ENCODE data around the gene SCAF1.

The SCAF1 gene

GRCh38 chr19:49701271-49701786 lies 59.3 kb downstream of the SCAF1 start:
- H3K79me2 ChIP-seq, result no peaks in the 10 kb centered on the region
- no peaks in the 10 kb centered on the region for H3K36me3 ChIP-seq (ENCODE audit: control insufficient read depth, insufficient read depth, low read length)
- H3K4me3 ChIP-seq (ENCODE audit: low read depth, low read length), result no peak overlapping the region
- peak overlapping the region; percentile 69 for H2AFZ ChIP-seq
- no peak overlapping the region for H3K27ac ChIP-seq
- H3K4me2 ChIP-seq (ENCODE audit: low read length), result no peak overlapping the region
- no peak for TF ChIP-seq CTCF (IDR thresholded peaks at IDR 0.05)
- no peak overlapping the region for H3K9ac ChIP-seq
- no peaks in the 10 kb centered on the region for H3K27me3 ChIP-seq (ENCODE audit: control insufficient read depth, insufficient read depth, low read length)
- H3K9me3 ChIP-seq (ENCODE audit: control insufficient read depth, low read length), result no peaks in the 10 kb centered on the region
- no peaks in the 10 kb centered on the region for H3K4me1 ChIP-seq

GRCh38 chr19:49704888-49705642 lies 63.1 kb downstream of the SCAF1 start:
- Histone ChIP-seq H3K27me3 (ENCODE audit: control insufficient read depth, insufficient read depth, low read length) (no peaks in the 10 kb centered on the region), H3K9me3 (ENCODE audit: control insufficient read depth, low read length) (no peaks in the 10 kb centered on the region), H3K79me2 (no peaks in the 10 kb centered on the region), H3K4me3 (ENCODE audit: low read depth, low read length) (no peak overlapping the region), H3K27ac (no peak overlapping the region), H3K36me3 (ENCODE audit: control insufficient read depth, insufficient read depth, low read length) (no peaks in the 10 kb centered on the region), H3K4me1 (no peaks in the 10 kb centered on the region), H2AFZ (no peak overlapping the region), H3K9ac (no peak overlapping the region), H3K4me2 (ENCODE audit: low read length) (no peak overlapping the region)
- TF ChIP-seq CTCF (IDR thresholded peaks at IDR 0.05), result no peak

GRCh38 chr19:49705919-49706318 lies 63.9 kb downstream of the SCAF1 start:
- no peak for TF ChIP-seq CTCF (IDR thresholded peaks at IDR 0.05)
- no peak overlapping the region for H3K4me3 ChIP-seq (ENCODE audit: low read depth, low read length)
- H3K4me2 ChIP-seq (ENCODE audit: low read length), result no peak overlapping the region
- no peaks in the 10 kb centered on the region for H3K79me2 ChIP-seq
- H3K36me3 ChIP-seq (ENCODE audit: control insufficient read depth, insufficient read depth, low read length), result no peaks in the 10 kb centered on the region
- no peaks in the 10 kb centered on the region for H3K9me3 ChIP-seq (ENCODE audit: control insufficient read depth, low read length)
- no peak overlapping the region for H3K9ac ChIP-seq
- no peak overlapping the region for H2AFZ ChIP-seq
- no peaks in the 10 kb centered on the region for H3K4me1 ChIP-seq
- no peaks in the 10 kb centered on the region for H3K27me3 ChIP-seq (ENCODE audit: control insufficient read depth, insufficient read depth, low read length)
- no peak overlapping the region for H3K27ac ChIP-seq

Data from parathyroid adenoma (tissue), 2 donors.